Gastrocnemius medialis (tissue), 4 donors: ENCODE data around the gene PTPN23. TPM values are rescaled to one million over a fixed set of nuclear protein-coding genes. Genes with fewer than 3 reads are reported as not detected.
A peak's percentile ranks its signal among the peaks of the same experiment; 100 is the strongest.
"Not testable (repeated sequence)": the region's sequence is repeated elsewhere in the genome, so short reads cannot be mapped to it uniquely, and the experiment has no call there.

Source experiments
- ATAC-seq, 2 donors: fragments of 150-250 bp; one replicate each; pipeline ENCODE4 v1.9.1; 2016
- DNase-seq, 2 donors: peaks; one replicate each; pipeline ENCODE4 v3.0.0-alpha.2; 2019
- H3K27ac ChIP-seq, 4 donors: fragments of 200-600 bp; sonication (generic); 1 replicate in 1 of 4; 2 replicates in 3 of 4; pipeline ENCODE4 v1.5.1; 2016 to 2018; ENCODE audit warnings: mild to moderate bottlenecking in 2 of 4, moderate library complexity in 1 of 4
- H3K27me3 ChIP-seq, 3 donors: fragments of 200-600 bp; sonication (generic) in 2 of 3; 1 replicate in 1 of 3; 2 replicates in 2 of 3; pipeline versions ENCODE4 v1.5.1 to v1.6.0; 2016 to 2019; ENCODE audit warnings: mild to moderate bottlenecking in 1 of 3, moderate library complexity in 1 of 3
- H3K36me3 ChIP-seq, 2 donors: fragments of 200-600 bp; sonication (generic) in 1 of 2; one replicate each; pipeline ENCODE4 v1.5.1; 2017 to 2018
- H3K4me1 ChIP-seq, 2 donors: fragments of 200-600 bp; sonication (generic) in 1 of 2; one replicate each; pipeline ENCODE4 v1.5.1; 2016 to 2017; ENCODE audit warnings: mild to moderate bottlenecking in 2 of 2
- H3K4me3 ChIP-seq, 4 donors: fragments of 200-600 bp; sonication (generic) in 3 of 4; 1 replicate in 1 of 4; 2 replicates in 3 of 4; pipeline ENCODE4 v1.5.1; 2016 to 2019; ENCODE audit warnings: mild to moderate bottlenecking in 2 of 4
- H3K9me3 ChIP-seq, 3 donors: fragments of 200-600 bp; sonication (generic) in 2 of 3; 1 replicate in 1 of 3; 2 replicates in 2 of 3; pipeline ENCODE4 v1.5.1; 2016 to 2019
- CTCF ChIP-seq, 5 experiments: fragments of 450-650 bp in 3 of 5; fragments of 200-600 bp in 2 of 5; sonication (generic) in 2 of 5; IDR thresholded peaks in 4 of 5; conservative IDR thresholded peaks in 1 of 5; 1 replicate in 4 of 5; 2 replicates in 1 of 5; pipeline ENCODE4 v1.5.1; 2016 to 2019; ENCODE audit warnings: antibody characterized with exemption in 5 of 5, mild to moderate bottlenecking in 3 of 5, moderate library complexity in 3 of 5
- POLR2A ChIP-seq, 2 donors: fragments of 450-650 bp; IDR thresholded peaks; one replicate each; pipeline ENCODE4 v1.6.1; 2017; ENCODE audit warnings: antibody characterized with exemption in 2 of 2, mild to moderate bottlenecking in 2 of 2, moderate library complexity in 2 of 2
- in situ Hi-C, 4 donors: fragments of 200-750 bp; cut with MboI; loops; one replicate each; pipeline versions ENCODE4 v1.15.0 to v1.8.0; 2017; ENCODE audit warnings: low sequenced_read_pairs in 4 of 4
- intact Hi-C: fragments of 100-400 bp; cut with DNase I; formaldehyde crosslinking; loops from one replicate; pipeline ENCODE4 v1.15.1; 2023; ENCODE audit warnings: low total_unique reads
- total RNA-seq, 4 donors: library from RNA; depleted of rRNA; stranded (reverse); fragments of >200 nt; gene quantifications; one replicate each; pipeline versions ENCODE4 v1.1.0 to v1.2.3, GENCODE V29; 2016

Gene PTPN23
- total RNA-seq, 4 donors from 2014 or later, result 10.5 to 37.3 (median 23.7) TPM

GRCh38 chr3:47455806-47456452 lies 75.1 kb downstream of the PTPN23 start:
- DNase-seq (no peak), ATAC-seq (no peak)
- H3K36me3 ChIP-seq, result no peaks in the 10 kb centered on the region
- in situ Hi-C loops, result no loop called here
- peak overlapping the region in 2 of 4 donors; percentile 20 to 28 for H3K27ac ChIP-seq
- intact Hi-C loops, result no loop called here
- H3K27me3 ChIP-seq, result no peaks in the 10 kb centered on the region
- TF ChIP-seq POLR2A (IDR thresholded peaks at IDR 0.05) (no peak), CTCF (IDR thresholded peaks at IDR 0.05 in 4 of 5, conservative IDR thresholded peaks at IDR 0.05 in 1 of 5) (no peak)
- H3K4me3 ChIP-seq, result no peak overlapping the region
- H3K9me3 ChIP-seq, result no peaks in the 10 kb centered on the region
- peaks cover 10 to 12% of the 10 kb centered on the region in 2 donors for H3K4me1 ChIP-seq

DNA sequence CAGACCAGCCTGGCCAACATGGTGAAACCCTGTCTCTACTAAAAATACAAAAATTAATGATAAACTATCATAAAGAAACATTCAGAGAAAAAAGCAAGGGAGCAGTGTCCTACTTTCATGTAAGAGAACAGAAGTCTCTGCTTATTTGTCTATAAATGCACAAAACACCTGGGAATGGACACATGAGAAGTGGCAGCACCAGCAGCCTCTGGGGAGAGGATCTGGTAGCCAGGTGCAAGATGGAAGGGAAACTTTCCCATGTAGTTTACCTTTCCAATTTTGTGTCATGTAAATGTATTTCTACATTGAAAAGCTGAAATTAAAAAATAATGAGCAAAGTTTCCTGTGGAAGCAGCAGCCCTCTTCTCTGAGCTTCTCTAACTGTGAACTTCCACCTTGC lies 76.2 kb downstream of the PTPN23 start:
- H3K27me3 ChIP-seq, result no peaks in the 10 kb centered on the region
- TF ChIP-seq CTCF (IDR thresholded peaks at IDR 0.05 in 4 of 5, conservative IDR thresholded peaks at IDR 0.05 in 1 of 5), result no peak
- no peak for TF ChIP-seq POLR2A (IDR thresholded peaks at IDR 0.05)
- DNase-seq (no peak), ATAC-seq (no peak)
- H3K36me3 ChIP-seq, result no peaks in the 10 kb centered on the region
- in situ Hi-C loops, result no loop called here
- H3K4me1 ChIP-seq, result peaks cover 12 to 16% of the 10 kb centered on the region in 2 donors
- no peaks in the 10 kb centered on the region for H3K9me3 ChIP-seq
- intact Hi-C loops, result no loop called here
- no peak overlapping the region for H3K4me3 ChIP-seq
- no peak overlapping the region for H3K27ac ChIP-seq

GRCh38 chr3:47459534-47460085 lies 78.8 kb downstream of the PTPN23 start:
- H3K9me3 ChIP-seq, DNase-seq, H3K36me3 ChIP-seq, intact Hi-C loops, H3K27ac ChIP-seq, H3K4me3 ChIP-seq, ATAC-seq, in situ Hi-C loops, H3K27me3 ChIP-seq: not testable (repeated sequence)
- peaks cover 9 to 17% of the 10 kb centered on the region in 2 donors for H3K4me1 ChIP-seq

Other genes with a start within 250 kb of the PTPN23 start
- 10 to 100 TPM; 35.7 to 48.5 (median 40.4) TPM for gene SETD2, start 216.9 kb upstream of the PTPN23 start, total RNA-seq
- gene KIF9, start 98.2 kb upstream of the PTPN23 start, total RNA-seq, result 10 to 100 TPM in 1 of 4 donors, 1 to 10 TPM in 3; 2.9 to 10.8 (median 8.0) TPM
- 10 to 100 TPM; 19.0 to 26.3 (median 22.4) TPM for gene KLHL18, start 98.1 kb upstream of the PTPN23 start, total RNA-seq
- 10 to 100 TPM; 38.2 to 48.1 (median 42.8) TPM for gene SCAP, start 94.9 kb downstream of the PTPN23 start, total RNA-seq
- gene ELP6, start 132.7 kb downstream of the PTPN23 start, total RNA-seq, result 10 to 100 TPM; 16.9 to 31.1 (median 26.6) TPM
- gene CSPG5, start 197.8 kb downstream of the PTPN23 start, total RNA-seq, result under 1 TPM; 0.16 to 0.87 (median 0.29) TPM